ENCODE measurements around the gene NAGPA. TPM values are rescaled to one million over a fixed set of nuclear protein-coding genes. Genes with fewer than 3 reads are reported as not detected.

The NAGPA gene
- total RNA-seq, 2 donors from 2014 or later, result 12.7 to 14.0 TPM

- H3K4me3 Mint-ChIP-seq, result no peak overlapping the region
- H3K27ac ChIP-seq (ENCODE audit: low read depth, low read length), result no peak overlapping the region
- TF ChIP-seq CTCF (conservative IDR thresholded peaks at IDR 0.05), result no peak
- no peaks in the 10 kb centered on the region for H3K9me3 ChIP-seq (ENCODE audit: control insufficient read depth, low read length)
- DNase-seq, result no peak
- H3K36me3 ChIP-seq (ENCODE audit: control insufficient read depth, insufficient read depth, low read length), result no peaks in the 10 kb centered on the region
- H3K27me3 Mint-ChIP-seq (ENCODE audit: insufficient read depth), result peaks cover 93% of the 10 kb centered on the region
- 84 to 87% methylated on average over 4 to 6 of the region's 6 CpGs for WGBS, 2 experiments (ENCODE audit: insufficient coverage in 1 of 2, insufficient read length in 1 of 2)
- H3K27ac Mint-ChIP-seq, result no peak overlapping the region
- H3K27me3 ChIP-seq (ENCODE audit: control insufficient read depth, insufficient read depth, low read length, poor library complexity, severe bottlenecking), result peaks cover 65% of the 10 kb centered on the region
- H3K4me1 Mint-ChIP-seq, result no peaks in the 10 kb centered on the region
- H3K4me3 ChIP-seq (ENCODE audit: low read length), result no peak overlapping the region
- no peaks in the 10 kb centered on the region for H3K4me1 ChIP-seq (ENCODE audit: control insufficient read depth, insufficient read depth, low read length)
- H3K9me3 Mint-ChIP-seq, result peaks cover 1% of the 10 kb centered on the region
- no peak overlapping the region for H3K9ac ChIP-seq (ENCODE audit: extremely low read depth, low read length, poor library complexity, severe bottlenecking)
- H3K36me3 Mint-ChIP-seq (ENCODE audit: low read depth), result no peaks in the 10 kb centered on the region
These were observed 16.6 kb downstream of the NAGPA start for GRCh38 chr16:5016967-5017677.

GRCh38 chr16:5015887-5016286 is 17.8 kb downstream of the NAGPA start:
- H3K27me3 Mint-ChIP-seq (ENCODE audit: insufficient read depth), result peaks cover 93% of the 10 kb centered on the region
- no peaks in the 10 kb centered on the region for H3K36me3 Mint-ChIP-seq (ENCODE audit: low read depth)
- no peak for TF ChIP-seq CTCF (conservative IDR thresholded peaks at IDR 0.05)
- H3K27ac Mint-ChIP-seq, result no peak overlapping the region
- H3K36me3 ChIP-seq (ENCODE audit: control insufficient read depth, insufficient read depth, low read length), result no peaks in the 10 kb centered on the region
- H3K4me3 ChIP-seq (ENCODE audit: low read length), result no peak overlapping the region
- DNase-seq, result no peak
- no peak overlapping the region for H3K4me3 Mint-ChIP-seq
- H3K9me3 ChIP-seq (ENCODE audit: control insufficient read depth, low read length), result no peaks in the 10 kb centered on the region
- no peak overlapping the region for H3K9ac ChIP-seq (ENCODE audit: extremely low read depth, low read length, poor library complexity, severe bottlenecking)
- WGBS, 2 experiments (ENCODE audit: insufficient coverage in 1 of 2, insufficient read length in 1 of 2), result 79 to 90% methylated on average over 4 of the region's 4 CpGs
- H3K27me3 ChIP-seq (ENCODE audit: control insufficient read depth, insufficient read depth, low read length, poor library complexity, severe bottlenecking), result peaks cover 73% of the 10 kb centered on the region
- peaks cover 8% of the 10 kb centered on the region for H3K4me1 Mint-ChIP-seq
- peaks cover 1% of the 10 kb centered on the region for H3K9me3 Mint-ChIP-seq
- H3K4me1 ChIP-seq (ENCODE audit: control insufficient read depth, insufficient read depth, low read length), result peaks cover under 1% of the 10 kb centered on the region
- H3K27ac ChIP-seq (ENCODE audit: low read depth, low read length), result no peak overlapping the region

GRCh38 chr16:5015351-5015750 is 18.4 kb downstream of the NAGPA start:
- Histone ChIP-seq H3K27me3 (ENCODE audit: control insufficient read depth, insufficient read depth, low read length, poor library complexity, severe bottlenecking) (peaks cover 75% of the 10 kb centered on the region), H3K27ac (ENCODE audit: low read depth, low read length) (no peak overlapping the region), H3K9me3 (ENCODE audit: control insufficient read depth, low read length) (no peaks in the 10 kb centered on the region), H3K36me3 (ENCODE audit: control insufficient read depth, insufficient read depth, low read length) (no peaks in the 10 kb centered on the region), H3K9ac (ENCODE audit: extremely low read depth, low read length, poor library complexity, severe bottlenecking) (no peak overlapping the region), H3K4me1 (ENCODE audit: control insufficient read depth, insufficient read depth, low read length) (peaks cover 3% of the 10 kb centered on the region), H3K4me3 (ENCODE audit: low read length) (no peak overlapping the region)
- Mint-ChIP-seq H3K27ac (no peak overlapping the region), H3K4me1 (peaks cover 13% of the 10 kb centered on the region), H3K4me3 (no peak overlapping the region), H3K27me3 (ENCODE audit: insufficient read depth) (peaks cover 96% of the 10 kb centered on the region), H3K9me3 (peaks cover 1% of the 10 kb centered on the region), H3K36me3 (ENCODE audit: low read depth) (no peaks in the 10 kb centered on the region)
- TF ChIP-seq CTCF (conservative IDR thresholded peaks at IDR 0.05), result no peak
- DNase-seq, result no peak
- WGBS, 2 experiments (ENCODE audit: insufficient coverage in 1 of 2, insufficient read length in 1 of 2), result 85 to 96% methylated on average over 3 to 4 of the region's 4 CpGs

Data from endodermal cell (in vitro differentiated cells).